ENCODE measurements around the gene FMO1. TPM values are rescaled to one million over a fixed set of nuclear protein-coding genes. Genes with fewer than 3 reads are reported as not detected.

The FMO1 gene
- total RNA-seq, 1 experiment from 2014 or later = not detected

DNA sequence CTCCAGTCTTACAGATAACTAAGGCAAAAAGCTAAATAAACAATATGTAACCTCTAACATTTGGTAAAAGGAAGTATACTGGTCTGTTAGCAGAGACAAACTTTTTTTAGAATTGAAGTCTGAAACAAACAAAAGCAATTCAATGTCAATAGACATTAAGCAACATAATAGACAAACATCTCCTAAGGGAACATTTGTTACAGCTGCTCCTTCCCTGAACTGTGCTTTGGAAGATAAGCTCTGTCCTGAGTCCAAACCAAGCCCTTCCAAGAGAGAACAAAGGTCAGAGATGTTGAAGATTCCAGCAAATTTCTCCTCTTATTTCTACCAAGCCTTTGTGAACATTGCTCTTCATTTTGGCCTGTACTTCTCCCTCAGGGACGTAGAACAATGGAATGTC is 37.9 kb upstream of the FMO1 start:
- intact Hi-C loops (cut with micrococcal nuclease) = no loop called here

DNA sequence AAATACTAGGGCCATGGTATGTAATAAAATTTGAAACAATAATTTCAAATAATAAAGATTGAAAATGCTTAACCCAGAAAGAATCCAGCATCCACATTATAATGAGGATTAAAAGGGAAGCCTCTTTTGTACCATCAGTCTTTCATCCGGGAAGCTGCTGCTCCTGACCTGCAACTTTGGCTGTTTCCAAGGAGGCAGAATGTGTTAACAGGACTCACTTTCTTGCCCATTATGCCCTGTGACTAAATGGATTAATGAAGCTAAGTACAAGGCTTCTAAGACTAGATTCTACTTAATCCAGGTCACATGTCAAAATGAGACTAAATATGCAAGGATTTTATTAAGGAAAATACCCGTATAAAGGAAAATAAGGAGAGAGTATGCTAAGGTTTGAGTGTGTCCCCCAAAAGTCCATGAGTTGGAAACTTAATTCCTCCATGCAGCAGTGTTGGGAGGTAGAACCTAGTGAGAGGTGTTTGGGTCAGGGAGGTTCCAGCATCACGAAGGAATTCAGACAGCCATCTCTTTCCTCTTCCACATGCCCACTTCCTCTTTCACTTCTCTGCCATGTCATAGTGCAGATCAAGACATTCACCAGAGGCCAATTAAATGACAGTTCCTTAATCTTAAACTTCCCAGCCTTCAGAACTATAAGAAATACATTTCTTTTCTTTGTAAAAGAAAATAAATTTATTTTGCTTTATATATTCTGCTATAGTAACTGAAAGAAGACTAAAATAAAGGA is 35.5 kb upstream of the FMO1 start:
- intact Hi-C loops (cut with micrococcal nuclease) = no loop called here
- no peak for ATAC-seq
- BruUV-seq (replicated peaks) = no TSS peak
- TF ChIP-seq CBX3 (IDR thresholded peaks at IDR 0.05; ENCODE audit: low read depth) (no peak), POLR2A (IDR thresholded peaks at IDR 0.05; ENCODE audit: borderline replicate concordance, extremely low read depth, insufficient read depth, insufficient read length) (no peak), RAD21 (IDR thresholded peaks at IDR 0.05; ENCODE audit: low read depth) (no peak), ZNF274 (IDR thresholded peaks at IDR 0.05; ENCODE audit: low read depth, low read length) (no peak), EZH2phosphoT487 (IDR thresholded peaks at IDR 0.05; ENCODE audit: borderline replicate concordance) (no peak), SRF (IDR thresholded peaks at IDR 0.05; ENCODE audit: low read depth) (no peak), EZH2 (IDR thresholded peaks at IDR 0.05) (no peak), ELF1 (IDR thresholded peaks at IDR 0.05; ENCODE audit: borderline replicate concordance, low read depth) (no peak), EGR1 (IDR thresholded peaks at IDR 0.05; ENCODE audit: low read depth) (no peak)
- TF ChIP-seq, protein P1, sequence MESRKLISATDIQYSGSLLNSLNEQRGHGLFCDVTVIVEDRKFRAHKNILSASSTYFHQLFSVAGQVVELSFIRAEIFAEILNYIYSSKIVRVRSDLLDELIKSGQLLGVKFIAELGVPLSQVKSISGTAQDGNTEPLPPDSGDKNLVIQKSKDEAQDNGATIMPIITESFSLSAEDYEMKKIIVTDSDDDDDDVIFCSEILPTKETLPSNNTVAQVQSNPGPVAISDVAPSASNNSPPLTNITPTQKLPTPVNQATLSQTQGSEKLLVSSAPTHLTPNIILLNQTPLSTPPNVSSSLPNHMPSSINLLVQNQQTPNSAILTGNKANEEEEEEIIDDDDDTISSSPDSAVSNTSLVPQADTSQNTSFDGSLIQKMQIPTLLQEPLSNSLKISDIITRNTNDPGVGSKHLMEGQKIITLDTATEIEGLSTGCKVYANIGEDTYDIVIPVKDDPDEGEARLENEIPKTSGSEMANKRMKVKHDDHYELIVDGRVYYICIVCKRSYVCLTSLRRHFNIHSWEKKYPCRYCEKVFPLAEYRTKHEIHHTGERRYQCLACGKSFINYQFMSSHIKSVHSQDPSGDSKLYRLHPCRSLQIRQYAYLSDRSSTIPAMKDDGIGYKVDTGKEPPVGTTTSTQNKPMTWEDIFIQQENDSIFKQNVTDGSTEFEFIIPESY (IDR thresholded peaks at IDR 0.05; ENCODE audit: extremely low read depth, insufficient replicate concordance, low read length) = no peak
- TF ChIP-seq, protein P2, sequence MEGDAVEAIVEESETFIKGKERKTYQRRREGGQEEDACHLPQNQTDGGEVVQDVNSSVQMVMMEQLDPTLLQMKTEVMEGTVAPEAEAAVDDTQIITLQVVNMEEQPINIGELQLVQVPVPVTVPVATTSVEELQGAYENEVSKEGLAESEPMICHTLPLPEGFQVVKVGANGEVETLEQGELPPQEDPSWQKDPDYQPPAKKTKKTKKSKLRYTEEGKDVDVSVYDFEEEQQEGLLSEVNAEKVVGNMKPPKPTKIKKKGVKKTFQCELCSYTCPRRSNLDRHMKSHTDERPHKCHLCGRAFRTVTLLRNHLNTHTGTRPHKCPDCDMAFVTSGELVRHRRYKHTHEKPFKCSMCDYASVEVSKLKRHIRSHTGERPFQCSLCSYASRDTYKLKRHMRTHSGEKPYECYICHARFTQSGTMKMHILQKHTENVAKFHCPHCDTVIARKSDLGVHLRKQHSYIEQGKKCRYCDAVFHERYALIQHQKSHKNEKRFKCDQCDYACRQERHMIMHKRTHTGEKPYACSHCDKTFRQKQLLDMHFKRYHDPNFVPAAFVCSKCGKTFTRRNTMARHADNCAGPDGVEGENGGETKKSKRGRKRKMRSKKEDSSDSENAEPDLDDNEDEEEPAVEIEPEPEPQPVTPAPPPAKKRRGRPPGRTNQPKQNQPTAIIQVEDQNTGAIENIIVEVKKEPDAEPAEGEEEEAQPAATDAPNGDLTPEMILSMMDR (IDR thresholded peaks at IDR 0.05 in 2 of 3, conservative IDR thresholded peaks at IDR 0.05 in 1 of 3; ENCODE audit: borderline replicate concordance in 1 of 3, insufficient read depth in 1 of 3, low read depth in 2 of 3, low read length in 2 of 3) = no peak
- TF ChIP-seq, protein P3, sequence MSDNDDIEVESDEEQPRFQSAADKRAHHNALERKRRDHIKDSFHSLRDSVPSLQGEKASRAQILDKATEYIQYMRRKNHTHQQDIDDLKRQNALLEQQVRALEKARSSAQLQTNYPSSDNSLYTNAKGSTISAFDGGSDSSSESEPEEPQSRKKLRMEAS (IDR thresholded peaks at IDR 0.05) = no peak

More for the DNA sequence above, 37.9 kb upstream of the FMO1 start:
- H3K9me2 ChIP-seq (ENCODE audit: insufficient read depth) = no peaks in the 10 kb centered on the region
- no peak overlapping the region for H3K4me3 ChIP-seq (replicated peaks in 1 of 2; ENCODE audit: low read depth in 1 of 2, low read length in 2 of 2)
- RAD21 ChIA-PET (ENCODE audit: low non-redundant PET in 1 of 2, low total read pairs in 2 of 2, uncharacterized antibody in 2 of 2, unreplicated experiment in 2 of 2) = no interaction called here
- no peak overlapping the region for H3K27ac ChIP-seq (ENCODE audit: low read depth, low read length)
- CTCF ChIA-PET = interaction anchor here (1.2 to 1.5 kb wide), 2 partner anchors 16 to 35 kb away, joined by 3 to 4 read pairs; no protein-coding TSS in a partner anchor
- H4K20me1 ChIP-seq (ENCODE audit: insufficient read depth) = no peaks in the 10 kb centered on the region
- no peak overlapping the region for H3K4me2 ChIP-seq (ENCODE audit: low read length)
- no TSS peak for BruUV-seq (replicated peaks)
- no peaks in the 10 kb centered on the region for H3K36me3 ChIP-seq (ENCODE audit: control insufficient read depth in 1 of 2, insufficient read depth in 2 of 2, low read length in 2 of 2)
- no peaks in the 10 kb centered on the region for H3K79me2 ChIP-seq (ENCODE audit: insufficient read depth, low read length)
- H2AFZ ChIP-seq (ENCODE audit: low read depth, low read length, poor library complexity, severe bottlenecking) = no peak overlapping the region
- H3K9me3 ChIP-seq (ENCODE audit: control insufficient read depth in 1 of 2, insufficient read depth in 1 of 2, low read depth in 1 of 2, low read length in 2 of 2) = no peaks in the 10 kb centered on the region
- 0 out of 2 replicates have a peak, but pooled peaks cover 3% of the 10 kb centered on the region for H3K27me3 ChIP-seq (ENCODE audit: insufficient read depth, low read length)
- ATAC-seq = no peak
- no peak for DNase-seq (ENCODE audit: low read depth, low spot score)
- no peak for TF ChIP-seq SP1 (IDR thresholded peaks at IDR 0.05; ENCODE audit: low read depth)
- TF ChIP-seq SRF (IDR thresholded peaks at IDR 0.05; ENCODE audit: low read depth) = no peak
- TF ChIP-seq EZH2phosphoT487 (IDR thresholded peaks at IDR 0.05; ENCODE audit: borderline replicate concordance) = no peak
- POLR2A ChIA-PET = no interaction called here
- no peak overlapping the region for H3K9ac ChIP-seq (ENCODE audit: low read length)
- no peaks in the 10 kb centered on the region for H3K4me1 ChIP-seq (ENCODE audit: control insufficient read depth in 1 of 2, insufficient read depth in 2 of 2, low read length in 2 of 2)

More for the DNA sequence above, 35.5 kb upstream of the FMO1 start:
- no peak overlapping the region for H3K27ac ChIP-seq (ENCODE audit: low read depth, low read length)
- no peak overlapping the region for H3K4me2 ChIP-seq (ENCODE audit: low read length)
- CTCF ChIA-PET = interaction anchor here (1.2 to 1.3 kb wide), 2 partner anchors 14 to 15 kb away, joined by 3 to 4 read pairs; no protein-coding TSS in a partner anchor
- no peaks in the 10 kb centered on the region for H4K20me1 ChIP-seq (ENCODE audit: insufficient read depth)
- no peak overlapping the region for H3K4me3 ChIP-seq (replicated peaks in 1 of 2; ENCODE audit: low read depth in 1 of 2, low read length in 2 of 2)
- RAD21 ChIA-PET (ENCODE audit: low non-redundant PET in 1 of 2, low total read pairs in 2 of 2, uncharacterized antibody in 2 of 2, unreplicated experiment in 2 of 2) = no interaction called here
- H3K9me3 ChIP-seq (ENCODE audit: control insufficient read depth in 1 of 2, insufficient read depth in 1 of 2, low read depth in 1 of 2, low read length in 2 of 2) = no peaks in the 10 kb centered on the region
- H3K79me2 ChIP-seq (ENCODE audit: insufficient read depth, low read length) = no peaks in the 10 kb centered on the region
- H3K9me2 ChIP-seq (ENCODE audit: insufficient read depth) = no peaks in the 10 kb centered on the region
- no peaks in the 10 kb centered on the region for H3K27me3 ChIP-seq (ENCODE audit: insufficient read depth, low read length)
- no peak overlapping the region for H2AFZ ChIP-seq (ENCODE audit: low read depth, low read length, poor library complexity, severe bottlenecking)
- no peaks in the 10 kb centered on the region for H3K36me3 ChIP-seq (ENCODE audit: control insufficient read depth in 1 of 2, insufficient read depth in 2 of 2, low read length in 2 of 2)
- no peak overlapping the region for H3K9ac ChIP-seq (ENCODE audit: low read length)
- DNase-seq (ENCODE audit: low read depth, low spot score) = no peak
- no peaks in the 10 kb centered on the region for H3K4me1 ChIP-seq (ENCODE audit: control insufficient read depth in 1 of 2, insufficient read depth in 2 of 2, low read length in 2 of 2)
- POLR2A ChIA-PET = no interaction called here

Measured in HCT116 (cell line).